ENCODE measurements around the gene ANO9.

ANO9 gene

DNA sequence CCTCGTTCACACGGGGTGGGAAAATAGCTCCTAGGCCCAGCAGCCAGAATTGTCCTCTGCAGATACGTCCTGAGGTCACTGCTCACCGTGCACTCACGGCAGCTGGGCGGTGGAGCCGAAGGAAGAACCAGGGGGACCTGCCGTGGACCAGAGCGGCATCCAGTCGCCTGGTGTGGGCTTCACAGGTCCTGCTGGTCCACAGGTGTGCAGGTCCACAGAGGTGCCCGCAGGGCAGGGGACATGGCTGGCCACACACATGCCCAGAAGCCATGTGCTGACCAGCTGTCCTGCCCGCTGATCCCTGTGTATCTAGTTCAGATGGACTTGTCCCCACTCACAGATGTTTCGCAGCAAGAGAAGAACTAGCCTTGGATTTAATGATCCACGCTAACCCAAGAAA, 58.4 kb downstream of the ANO9 start:
- no peak overlapping the region for H3K27ac ChIP-seq (ENCODE audit: low read length, poor library complexity, severe bottlenecking)

DNA sequence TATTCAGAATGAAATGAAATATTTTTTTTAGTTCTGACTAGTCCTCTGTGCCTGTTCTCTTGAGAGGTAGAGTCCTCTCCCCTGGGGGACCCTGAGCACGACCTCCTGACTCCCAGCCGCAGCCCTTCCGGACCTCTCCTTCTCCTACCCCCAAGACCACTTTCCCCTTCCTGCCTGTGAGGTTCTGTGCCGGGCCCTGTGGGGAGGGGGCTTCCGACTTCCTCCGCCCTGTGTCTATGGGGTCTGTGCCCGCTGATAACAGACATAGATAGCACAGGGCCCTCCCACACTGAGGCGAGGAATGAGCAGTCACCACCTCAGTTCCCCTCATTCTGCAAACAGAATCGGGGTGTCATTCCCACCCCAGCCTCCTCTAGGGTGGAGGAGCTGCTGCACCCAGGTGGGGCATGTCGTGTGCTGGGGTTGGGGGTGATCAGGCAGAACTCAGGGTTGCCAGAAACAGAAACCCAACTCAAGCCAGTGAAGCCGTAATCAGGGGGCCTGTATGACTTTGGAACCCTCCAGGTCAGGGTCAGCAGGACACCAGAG, 59.7 kb downstream of the ANO9 start:
- H2BK12ac ChIP-seq (ENCODE audit: low read length in 2 of 2), result no peak overlapping the region
- H3K23ac ChIP-seq (ENCODE audit: low read length in 2 of 2), result no peak overlapping the region
- DNase-seq, result no peak
- H4K8ac ChIP-seq (ENCODE audit: low read length), result no peak overlapping the region
- H2BK5ac ChIP-seq (ENCODE audit: low read depth, low read length, poor library complexity, severe bottlenecking), result no peak overlapping the region
- no peak overlapping the region for H2AK5ac ChIP-seq (ENCODE audit: low read length, severe bottlenecking)
- peaks cover 2% of the 10 kb centered on the region for H3K79me1 ChIP-seq (replicated peaks; ENCODE audit: low read length, poor library complexity, severe bottlenecking)
- H3K27me3 ChIP-seq (ENCODE audit: control insufficient read depth in 1 of 2, insufficient read depth in 1 of 2, low read length in 2 of 2), result peaks cover 0 to 43% of the 10 kb centered on the region in 2 experiments
- no peaks in the 10 kb centered on the region for H3K9me3 ChIP-seq (ENCODE audit: control insufficient read depth, low read length)
- no peak overlapping the region for H2AFZ ChIP-seq (ENCODE audit: low read depth, low read length)
- no peak overlapping the region for H4K91ac ChIP-seq (ENCODE audit: low read length)
- peaks cover 0 to 54% of the 10 kb centered on the region in 2 experiments for H3K36me3 ChIP-seq (ENCODE audit: control insufficient read depth in 1 of 2, insufficient read depth in 2 of 2, low read depth in 1 of 2, low read length in 2 of 2)
- 91% methylated on average over 11 of the region's 11 CpGs for WGBS
- H3K4me1 ChIP-seq (ENCODE audit: control insufficient read depth, insufficient read depth, low read depth, low read length), result peaks cover 1% of the 10 kb centered on the region
- no peak overlapping the region for H3K14ac ChIP-seq (ENCODE audit: low read length in 2 of 2)
- H3K18ac ChIP-seq (ENCODE audit: low read depth in 1 of 2, low read length in 2 of 2), result no peak overlapping the region
- H3K27ac ChIP-seq (ENCODE audit: low read length, poor library complexity, severe bottlenecking), result no peak overlapping the region
- no peak overlapping the region for H3K4me3 ChIP-seq (ENCODE audit: insufficient read depth in 1 of 2, low read depth in 1 of 2, low read length in 2 of 2)
- no peak overlapping the region for H2BK120ac ChIP-seq (ENCODE audit: low read depth, low read length)
- no peak overlapping the region for H3K4ac ChIP-seq (ENCODE audit: low read depth in 1 of 2, low read length in 2 of 2)
- H2BK15ac ChIP-seq (ENCODE audit: low read depth, poor library complexity, severe bottlenecking), result no peak overlapping the region
- no peak overlapping the region for H3K4me2 ChIP-seq (ENCODE audit: low read length, poor library complexity, severe bottlenecking)
- H3K9ac ChIP-seq (ENCODE audit: low read length), result no peak overlapping the region

More for the DNA sequence above, 58.4 kb downstream of the ANO9 start:
- Histone ChIP-seq H3K4me2 (ENCODE audit: low read length, poor library complexity, severe bottlenecking) (no peak overlapping the region), H2BK120ac (ENCODE audit: low read depth, low read length) (no peak overlapping the region), H3K9me3 (ENCODE audit: control insufficient read depth, low read length) (no peaks in the 10 kb centered on the region), H3K23ac (ENCODE audit: low read length in 2 of 2) (no peak overlapping the region), H2AK5ac (ENCODE audit: low read length, severe bottlenecking) (no peak overlapping the region), H2AFZ (ENCODE audit: low read depth, low read length) (no peak overlapping the region), H3K4me1 (ENCODE audit: control insufficient read depth, insufficient read depth, low read depth, low read length) (peaks cover 1% of the 10 kb centered on the region), H3K9ac (ENCODE audit: low read length) (no peak overlapping the region), H3K36me3 (ENCODE audit: control insufficient read depth in 1 of 2, insufficient read depth in 2 of 2, low read depth in 1 of 2, low read length in 2 of 2) (peaks cover 0 to 42% of the 10 kb centered on the region in 2 experiments), H3K14ac (ENCODE audit: low read length in 2 of 2) (no peak overlapping the region), H3K79me1 (replicated peaks; ENCODE audit: low read length, poor library complexity, severe bottlenecking) (peaks cover 2% of the 10 kb centered on the region), H2BK15ac (ENCODE audit: low read depth, poor library complexity, severe bottlenecking) (no peak overlapping the region), H3K27me3 (ENCODE audit: control insufficient read depth in 1 of 2, insufficient read depth in 1 of 2, low read length in 2 of 2) (peaks cover 0 to 31% of the 10 kb centered on the region in 2 experiments), H3K4me3 (ENCODE audit: insufficient read depth in 1 of 2, low read depth in 1 of 2, low read length in 2 of 2) (no peak overlapping the region), H4K91ac (ENCODE audit: low read length) (no peak overlapping the region), H3K4ac (ENCODE audit: low read depth in 1 of 2, low read length in 2 of 2) (no peak overlapping the region), H2BK12ac (ENCODE audit: low read length in 2 of 2) (no peak overlapping the region), H3K18ac (ENCODE audit: low read depth in 1 of 2, low read length in 2 of 2) (no peak overlapping the region), H2BK5ac (ENCODE audit: low read depth, low read length, poor library complexity, severe bottlenecking) (no peak overlapping the region), H4K8ac (ENCODE audit: low read length) (no peak overlapping the region)
- WGBS, result 91% methylated on average over 14 of the region's 14 CpGs
- no peak for DNase-seq

DNA sequence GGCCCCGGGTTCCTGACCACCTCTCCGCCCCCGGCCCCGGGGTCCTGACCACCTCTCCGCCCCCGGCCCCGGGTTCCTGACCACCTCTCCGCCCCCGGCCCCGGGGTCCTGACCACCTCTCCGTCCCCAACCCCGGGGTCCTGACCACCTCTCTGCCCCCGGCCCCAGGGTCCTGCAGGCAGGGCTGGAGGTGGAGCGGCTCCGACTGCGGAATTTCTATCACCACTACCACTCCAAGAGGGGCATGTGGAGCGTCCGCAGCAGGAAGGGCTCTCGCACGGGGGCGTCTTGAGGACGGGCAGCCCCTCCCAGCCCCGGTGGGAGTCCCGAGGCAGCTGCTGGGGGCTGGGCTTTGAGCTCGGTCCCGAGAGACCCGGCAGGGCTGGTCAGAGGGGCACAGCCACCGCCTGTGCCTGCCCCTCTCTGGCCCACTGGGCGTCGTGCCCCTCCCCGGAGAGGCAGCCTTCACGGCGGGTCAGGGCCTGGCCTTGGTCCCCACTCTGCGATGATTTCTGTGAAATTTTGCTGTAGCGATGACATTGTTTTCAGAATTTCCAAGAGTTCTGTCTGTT, 60.2 kb downstream of the ANO9 start:
- H3K4me2 ChIP-seq (ENCODE audit: low read length, poor library complexity, severe bottlenecking), result no peak overlapping the region
- no peak overlapping the region for H3K9ac ChIP-seq (ENCODE audit: low read length)

DNA sequence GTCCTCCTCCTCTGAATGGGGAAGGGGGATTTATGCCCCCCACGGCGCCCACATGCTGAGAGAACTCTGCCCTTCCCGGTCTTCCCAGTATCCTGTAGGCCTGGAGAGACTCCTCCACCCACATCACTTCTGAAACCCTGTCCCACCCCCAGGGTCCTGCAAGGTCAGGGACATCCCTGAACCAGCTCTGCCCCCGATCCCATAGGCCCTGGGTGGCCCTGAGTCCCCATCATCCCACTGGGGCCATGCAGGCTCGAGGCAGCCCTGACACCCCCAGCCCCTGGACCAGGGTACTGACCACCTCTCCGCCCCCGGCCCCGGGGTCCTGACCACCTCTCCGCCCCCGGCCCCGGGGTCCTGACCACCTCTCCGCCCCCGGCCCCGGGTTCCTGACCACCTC, 60.8 kb downstream of the ANO9 start:
- H3K14ac ChIP-seq (ENCODE audit: low read length in 2 of 2), result no peak overlapping the region
- WGBS, result 89% methylated on average over 9 of the region's 14 CpGs
- H2BK12ac ChIP-seq (ENCODE audit: low read length in 2 of 2), result no peak overlapping the region
- peaks cover 0 to 43% of the 10 kb centered on the region in 2 experiments for H3K27me3 ChIP-seq (ENCODE audit: control insufficient read depth in 1 of 2, insufficient read depth in 1 of 2, low read length in 2 of 2)
- no peak overlapping the region for H3K4ac ChIP-seq (ENCODE audit: low read depth in 1 of 2, low read length in 2 of 2)
- H2BK5ac ChIP-seq (ENCODE audit: low read depth, low read length, poor library complexity, severe bottlenecking), result no peak overlapping the region
- H3K27ac ChIP-seq (ENCODE audit: low read length, poor library complexity, severe bottlenecking), result no peak overlapping the region
- no peak overlapping the region for H2AFZ ChIP-seq (ENCODE audit: low read depth, low read length)
- no peak overlapping the region for H3K9ac ChIP-seq (ENCODE audit: low read length)
- H3K79me1 ChIP-seq (replicated peaks; ENCODE audit: low read length, poor library complexity, severe bottlenecking), result peaks cover 2% of the 10 kb centered on the region
- no peak overlapping the region for H2BK15ac ChIP-seq (ENCODE audit: low read depth, poor library complexity, severe bottlenecking)
- H3K4me1 ChIP-seq (ENCODE audit: control insufficient read depth, insufficient read depth, low read depth, low read length), result peaks cover 1% of the 10 kb centered on the region
- peaks cover 0 to 66% of the 10 kb centered on the region in 2 experiments for H3K36me3 ChIP-seq (ENCODE audit: control insufficient read depth in 1 of 2, insufficient read depth in 2 of 2, low read depth in 1 of 2, low read length in 2 of 2)
- no peak overlapping the region for H3K4me2 ChIP-seq (ENCODE audit: low read length, poor library complexity, severe bottlenecking)
- no peaks in the 10 kb centered on the region for H3K9me3 ChIP-seq (ENCODE audit: control insufficient read depth, low read length)
- no peak overlapping the region for H3K4me3 ChIP-seq (ENCODE audit: insufficient read depth in 1 of 2, low read depth in 1 of 2, low read length in 2 of 2)
- H3K23ac ChIP-seq (ENCODE audit: low read length in 2 of 2), result no peak overlapping the region
- no peak overlapping the region for H4K8ac ChIP-seq (ENCODE audit: low read length)
- H4K91ac ChIP-seq (ENCODE audit: low read length), result no peak overlapping the region
- H2BK120ac ChIP-seq (ENCODE audit: low read depth, low read length), result no peak overlapping the region
- H3K18ac ChIP-seq (ENCODE audit: low read depth in 1 of 2, low read length in 2 of 2), result no peak overlapping the region
- no peak overlapping the region for H2AK5ac ChIP-seq (ENCODE audit: low read length, severe bottlenecking)
- DNase-seq, result no peak

More for the DNA sequence above, 60.2 kb downstream of the ANO9 start:
- Histone ChIP-seq H2BK15ac (ENCODE audit: low read depth, poor library complexity, severe bottlenecking) (no peak overlapping the region), H4K8ac (ENCODE audit: low read length) (no peak overlapping the region), H3K79me1 (replicated peaks; ENCODE audit: low read length, poor library complexity, severe bottlenecking) (peaks cover 2% of the 10 kb centered on the region), H3K36me3 (ENCODE audit: control insufficient read depth in 1 of 2, insufficient read depth in 2 of 2, low read depth in 1 of 2, low read length in 2 of 2) (peaks cover 0 to 60% of the 10 kb centered on the region in 2 experiments), H4K91ac (ENCODE audit: low read length) (no peak overlapping the region), H2BK5ac (ENCODE audit: low read depth, low read length, poor library complexity, severe bottlenecking) (no peak overlapping the region), H3K14ac (ENCODE audit: low read length in 2 of 2) (no peak overlapping the region), H3K4me1 (ENCODE audit: control insufficient read depth, insufficient read depth, low read depth, low read length) (peaks cover 1% of the 10 kb centered on the region), H3K18ac (ENCODE audit: low read depth in 1 of 2, low read length in 2 of 2) (no peak overlapping the region), H3K27ac (ENCODE audit: low read length, poor library complexity, severe bottlenecking) (no peak overlapping the region), H3K9me3 (ENCODE audit: control insufficient read depth, low read length) (no peaks in the 10 kb centered on the region), H3K4me3 (ENCODE audit: insufficient read depth in 1 of 2, low read depth in 1 of 2, low read length in 2 of 2) (no peak overlapping the region), H2AFZ (ENCODE audit: low read depth, low read length) (no peak overlapping the region), H2BK120ac (ENCODE audit: low read depth, low read length) (no peak overlapping the region), H3K23ac (ENCODE audit: low read length in 2 of 2) (no peak overlapping the region), H2AK5ac (ENCODE audit: low read length, severe bottlenecking) (no peak overlapping the region), H2BK12ac (ENCODE audit: low read length in 2 of 2) (no peak overlapping the region), H3K27me3 (ENCODE audit: control insufficient read depth in 1 of 2, insufficient read depth in 1 of 2, low read length in 2 of 2) (peaks cover 0 to 43% of the 10 kb centered on the region in 2 experiments), H3K4ac (ENCODE audit: low read depth in 1 of 2, low read length in 2 of 2) (no peak overlapping the region)
- 94% methylated on average over 26 of the region's 35 CpGs for WGBS
- DNase-seq, result no peak

All from mesenchymal stem cell (in vitro differentiated cells and primary cell).